Prostate gland (tissue), 2 donors: Measurements from ENCODE around the gene TRAF3IP3.

Experiments used
- POLR2A ChIP-seq: fragments of 450-650 bp; IDR thresholded peaks from one replicate; pipeline ENCODE4 v1.6.1; 2016; ENCODE audit warnings: antibody characterized with exemption, mild to moderate bottlenecking
- TF ChIP-seq, protein P1 (sequence below), 4 experiments: fragments of 200-600 bp in 2 of 4; fragments of 450-650 bp in 2 of 4; sonication (generic) in 2 of 4; IDR thresholded peaks; 1 replicate in 3 of 4; 2 replicates in 1 of 4; pipeline ENCODE4 v1.5.1; 2016 to 2019; ENCODE audit warnings: antibody characterized with exemption in 4 of 4, mild to moderate bottlenecking in 2 of 4, moderate library complexity in 2 of 4

GRCh38 chr1:209815490-209815889 lies 59.6 kb downstream of the TRAF3IP3 start:
- no peak for TF ChIP-seq POLR2A
- TF ChIP-seq, protein P1, sequence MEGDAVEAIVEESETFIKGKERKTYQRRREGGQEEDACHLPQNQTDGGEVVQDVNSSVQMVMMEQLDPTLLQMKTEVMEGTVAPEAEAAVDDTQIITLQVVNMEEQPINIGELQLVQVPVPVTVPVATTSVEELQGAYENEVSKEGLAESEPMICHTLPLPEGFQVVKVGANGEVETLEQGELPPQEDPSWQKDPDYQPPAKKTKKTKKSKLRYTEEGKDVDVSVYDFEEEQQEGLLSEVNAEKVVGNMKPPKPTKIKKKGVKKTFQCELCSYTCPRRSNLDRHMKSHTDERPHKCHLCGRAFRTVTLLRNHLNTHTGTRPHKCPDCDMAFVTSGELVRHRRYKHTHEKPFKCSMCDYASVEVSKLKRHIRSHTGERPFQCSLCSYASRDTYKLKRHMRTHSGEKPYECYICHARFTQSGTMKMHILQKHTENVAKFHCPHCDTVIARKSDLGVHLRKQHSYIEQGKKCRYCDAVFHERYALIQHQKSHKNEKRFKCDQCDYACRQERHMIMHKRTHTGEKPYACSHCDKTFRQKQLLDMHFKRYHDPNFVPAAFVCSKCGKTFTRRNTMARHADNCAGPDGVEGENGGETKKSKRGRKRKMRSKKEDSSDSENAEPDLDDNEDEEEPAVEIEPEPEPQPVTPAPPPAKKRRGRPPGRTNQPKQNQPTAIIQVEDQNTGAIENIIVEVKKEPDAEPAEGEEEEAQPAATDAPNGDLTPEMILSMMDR (IDR thresholded peaks at IDR 0.05) = no peak
